ENCODE measurements around the gene EML4.

The EML4 gene

DNA sequence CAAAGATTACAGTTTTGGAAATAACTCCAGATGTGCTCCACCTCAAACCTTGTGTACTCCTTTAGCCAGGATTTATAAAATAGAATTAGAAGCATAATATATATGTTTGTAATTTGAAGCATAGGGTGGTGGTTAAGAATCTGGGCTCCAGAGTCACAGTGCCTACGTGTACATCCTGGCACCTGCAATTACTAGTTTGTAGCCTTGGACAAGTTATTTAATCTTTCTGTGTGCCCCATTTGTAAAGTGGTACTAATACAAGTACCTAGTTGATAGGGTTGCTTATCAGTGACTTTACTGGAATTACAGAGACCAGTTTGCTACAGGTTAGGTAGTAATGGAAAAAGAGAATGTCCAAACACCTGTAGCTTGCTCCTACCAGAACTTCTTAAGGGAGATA is 28.6 kb downstream of the EML4 start:
- DNase-seq: no peak

GRCh38 chr2:42198466-42198865 is 29.3 kb downstream of the EML4 start:
- DNase-seq: no peak

GRCh38 chr2:42199002-42199401 is 29.8 kb downstream of the EML4 start:
- DNase-seq: no peak

GRCh38 chr2:42199626-42200025 is 30.5 kb downstream of the EML4 start:
- DNase-seq: no peak

- DNase-seq: no peak
Measured at GRCh38 chr2:42200926-42201855, 32.0 kb downstream of the EML4 start.

DNA sequence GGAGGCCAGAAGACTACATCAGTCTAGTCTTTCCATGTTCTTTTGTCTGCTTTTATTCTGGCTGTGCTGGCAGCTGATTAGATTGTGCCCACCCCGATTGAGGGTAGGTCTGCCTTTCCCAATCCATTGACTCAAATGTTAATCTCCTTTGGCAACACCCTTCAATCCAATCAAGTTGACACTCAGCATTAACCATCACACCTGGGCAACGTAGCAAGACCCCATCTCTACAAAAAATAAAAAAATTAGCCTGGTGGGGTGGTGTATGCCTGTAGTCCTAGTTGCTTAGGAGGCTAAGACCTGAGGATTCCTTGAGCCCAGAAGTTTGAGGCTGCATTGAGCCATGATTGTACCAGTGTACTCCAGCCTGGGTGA is 33.5 kb downstream of the EML4 start:
- DNase-seq: no peak

DNA sequence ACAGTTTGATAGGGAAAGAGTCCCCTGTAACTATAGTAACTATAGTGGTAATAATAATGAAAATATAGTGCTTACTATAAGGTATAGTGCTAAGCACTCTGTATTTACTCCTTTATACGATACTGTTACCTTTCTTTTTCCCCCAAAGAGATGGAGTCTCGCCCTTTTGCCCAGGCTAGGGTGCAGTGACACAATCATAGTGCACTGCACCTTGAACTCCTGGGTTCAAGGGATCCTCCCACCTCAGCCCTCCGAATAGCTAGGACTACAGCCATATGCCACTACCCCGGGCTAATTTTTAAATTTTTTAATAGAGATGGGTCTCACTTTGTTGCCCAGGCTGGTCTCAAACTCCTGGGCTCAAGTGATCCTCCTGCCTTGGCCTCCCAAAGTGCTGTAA is 34.6 kb downstream of the EML4 start:
- DNase-seq: no peak

DNA sequence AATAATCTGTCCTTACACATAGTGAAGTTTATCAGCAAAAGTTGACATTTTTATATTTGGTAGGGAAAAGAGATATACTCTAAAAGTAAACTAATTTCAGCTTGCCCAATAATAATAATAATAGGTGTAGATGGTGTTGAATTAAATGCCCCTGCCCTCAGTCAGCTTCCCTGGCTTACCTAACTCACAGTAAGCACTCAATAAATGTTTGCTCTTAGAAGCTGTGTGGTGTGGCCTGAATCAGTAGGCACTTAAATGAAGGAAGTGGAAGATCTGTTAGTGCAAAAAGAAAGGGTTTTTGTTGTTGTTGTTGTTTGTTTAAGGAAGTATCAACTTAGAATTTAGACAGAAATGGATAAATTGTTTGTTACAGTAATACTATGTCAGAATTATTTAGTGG is 36.2 kb downstream of the EML4 start:
- DNase-seq: no peak

DNA sequence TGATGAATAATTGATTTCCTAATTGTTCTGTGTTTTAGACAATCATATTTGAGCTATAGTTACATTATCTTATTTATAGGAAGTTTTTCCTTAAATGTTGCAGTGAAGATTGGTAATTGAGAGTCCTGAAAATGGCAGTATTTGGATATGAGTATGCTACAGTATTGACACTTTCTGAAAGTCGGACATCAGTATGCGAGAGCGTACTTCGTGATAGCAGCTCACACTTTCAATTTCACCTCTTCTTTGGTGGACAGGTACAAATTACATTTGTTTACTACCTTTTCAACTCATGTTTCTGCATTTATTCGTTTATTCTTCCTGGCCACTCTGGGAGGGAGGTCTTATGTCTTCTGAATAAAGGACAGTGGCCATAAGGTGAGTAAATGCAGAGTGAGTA is 38.7 kb downstream of the EML4 start:
- DNase-seq: no peak

DNA sequence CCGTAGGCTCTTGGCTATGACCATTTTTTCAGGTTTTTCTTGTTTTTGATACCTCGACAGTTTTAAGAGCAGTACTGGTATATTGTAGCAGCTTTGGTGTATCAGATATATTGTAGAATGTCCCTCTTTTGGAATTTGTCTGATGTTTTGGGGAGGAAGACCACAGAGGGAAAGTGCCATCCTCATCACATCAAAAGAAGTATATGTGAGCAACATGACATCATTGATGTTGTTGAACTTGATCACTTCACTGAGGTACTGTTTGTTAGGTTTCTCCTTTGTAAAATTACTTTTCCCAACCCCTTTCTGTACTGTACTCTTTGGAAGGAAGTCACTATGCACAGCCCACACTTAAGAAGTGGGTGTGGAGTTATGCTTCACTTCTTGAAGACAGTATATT is 41.0 kb downstream of the EML4 start:
- DNase-seq: no peak

- DNase-seq: no peak
Measured at GRCh38 chr2:42211291-42211690, 42.1 kb downstream of the EML4 start.

DNA sequence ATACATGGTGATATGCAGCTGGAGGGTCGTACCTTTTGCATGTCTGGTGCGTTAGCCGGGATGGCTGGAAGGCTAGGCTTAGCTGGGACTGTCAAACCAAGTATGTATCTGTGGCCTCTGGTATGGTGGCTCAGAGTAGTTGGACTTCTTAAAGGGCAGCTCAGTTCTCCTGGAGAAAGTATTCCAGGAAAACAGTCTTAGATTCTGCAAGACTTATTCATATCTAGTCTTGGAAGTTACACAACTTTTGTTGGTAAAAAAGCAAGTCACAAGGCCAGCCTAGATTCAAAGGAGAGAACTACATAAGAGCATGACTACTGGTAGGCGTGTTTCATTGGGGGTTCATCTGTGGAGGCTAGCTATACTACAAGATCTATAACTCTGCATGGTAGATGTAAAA is 45.5 kb downstream of the EML4 start:
- DNase-seq: no peak

GRCh38 chr2:42216694-42217093 is 47.5 kb downstream of the EML4 start:
- DNase-seq: no peak

- no peak for DNase-seq
Measured at GRCh38 chr2:42217307-42217706, 48.2 kb downstream of the EML4 start.

DNA sequence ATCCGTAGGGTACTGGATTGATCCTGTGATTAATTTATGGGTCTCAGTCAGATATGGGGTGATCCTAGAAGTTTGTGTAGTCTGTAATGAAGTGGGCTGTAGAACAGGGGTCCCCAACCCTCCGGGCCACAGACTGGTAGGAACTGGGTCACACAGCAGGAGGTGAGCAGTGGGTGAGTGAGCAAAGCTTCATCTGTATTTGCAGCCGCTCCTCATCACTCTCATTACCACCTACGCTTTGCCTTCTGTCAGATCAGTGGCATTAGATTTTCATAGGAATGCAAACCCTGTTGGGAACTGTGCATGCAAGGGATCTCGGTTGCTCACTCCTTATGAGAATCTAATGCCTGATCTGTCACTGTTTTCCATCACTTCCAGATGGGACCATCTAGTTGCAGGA is 48.8 kb downstream of the EML4 start:
- no peak for DNase-seq

- no peak for DNase-seq
Measured at GRCh38 chr2:42218712-42219111, 49.6 kb downstream of the EML4 start.

DNA sequence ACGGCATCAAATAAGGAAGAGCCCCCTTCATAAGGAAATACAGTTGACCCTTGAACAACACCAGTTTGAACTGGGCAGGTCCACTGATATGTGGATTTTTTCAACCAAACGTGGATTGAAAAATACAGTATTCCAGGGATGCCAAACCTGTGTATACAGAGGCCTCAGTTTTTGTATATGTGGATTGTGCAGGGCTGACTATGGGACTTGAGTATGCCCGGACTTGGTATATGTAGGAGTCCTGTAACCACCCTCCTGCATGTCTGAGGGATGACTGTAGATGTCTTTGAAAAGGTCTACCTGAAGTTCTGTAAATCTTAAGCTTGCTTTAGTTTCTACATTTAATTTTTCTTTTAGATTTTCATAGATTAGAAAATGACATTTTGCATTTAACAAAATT is 50.0 kb downstream of the EML4 start:
- DNase-seq: no peak

DNA sequence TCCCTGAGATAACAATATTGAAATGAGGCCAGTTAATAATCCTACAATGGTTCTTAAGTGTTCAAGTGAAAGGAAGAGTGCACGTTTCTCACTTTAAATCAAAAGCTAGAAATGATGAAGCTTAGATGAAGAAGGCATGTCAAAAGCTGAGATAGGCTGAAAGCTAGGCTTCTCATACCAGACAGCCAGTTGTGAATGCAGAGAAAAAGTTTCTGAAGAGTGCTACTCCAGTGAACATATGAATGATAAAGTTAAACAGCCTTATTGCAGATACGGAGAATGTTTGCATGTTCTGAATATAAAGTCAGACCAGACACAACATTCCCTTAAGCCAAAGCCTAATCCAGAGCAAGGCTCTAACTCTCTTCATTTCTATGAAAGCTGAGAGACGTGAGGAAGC is 51.4 kb downstream of the EML4 start:
- no peak for DNase-seq

- no peak for DNase-seq
Measured at GRCh38 chr2:42223067-42223854, 54.1 kb downstream of the EML4 start.

DNA sequence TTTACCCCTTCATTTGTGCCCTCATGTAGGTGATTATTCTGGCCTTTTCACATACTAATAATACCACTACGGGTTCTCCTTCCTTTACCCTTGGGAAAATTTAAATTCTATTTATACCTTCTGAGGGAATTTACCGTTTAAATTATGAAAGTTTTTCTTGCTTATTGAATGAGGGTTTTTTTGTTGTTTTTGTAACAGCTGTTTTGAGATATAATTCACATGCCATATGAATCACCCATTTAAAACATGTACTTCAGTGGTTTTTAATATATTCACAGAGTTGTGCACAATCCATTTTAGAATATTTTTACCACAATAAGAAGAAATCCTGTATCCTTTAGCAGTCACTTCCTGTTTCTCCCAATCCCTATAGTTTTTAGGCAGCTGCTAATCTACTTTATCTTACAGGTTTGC is 54.7 kb downstream of the EML4 start:
- no peak for DNase-seq

- no peak for DNase-seq
Measured at GRCh38 chr2:42224422-42225067, 55.4 kb downstream of the EML4 start.

DNA sequence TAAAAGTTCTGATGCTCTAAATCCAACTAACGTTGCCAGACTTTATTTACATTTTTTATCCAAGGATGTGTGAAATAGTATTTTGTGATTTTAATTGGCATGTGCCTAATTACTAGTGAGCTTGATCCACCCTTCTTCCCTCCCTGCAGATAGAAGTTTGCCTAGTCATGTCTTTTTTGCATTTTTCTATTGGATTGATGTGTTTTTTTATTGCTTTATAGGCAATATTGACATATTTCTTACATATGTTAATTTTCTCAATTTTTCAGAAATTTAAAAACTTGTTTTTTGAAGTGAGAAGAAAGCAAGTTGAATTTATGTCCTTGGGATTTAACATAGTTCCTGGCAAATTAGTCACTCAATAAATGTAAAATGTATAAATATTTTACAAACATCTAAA is 56.4 kb downstream of the EML4 start:
- DNase-seq: no peak

- no peak for DNase-seq
Measured at GRCh38 chr2:42227491-42227890, 58.3 kb downstream of the EML4 start.

DNA sequence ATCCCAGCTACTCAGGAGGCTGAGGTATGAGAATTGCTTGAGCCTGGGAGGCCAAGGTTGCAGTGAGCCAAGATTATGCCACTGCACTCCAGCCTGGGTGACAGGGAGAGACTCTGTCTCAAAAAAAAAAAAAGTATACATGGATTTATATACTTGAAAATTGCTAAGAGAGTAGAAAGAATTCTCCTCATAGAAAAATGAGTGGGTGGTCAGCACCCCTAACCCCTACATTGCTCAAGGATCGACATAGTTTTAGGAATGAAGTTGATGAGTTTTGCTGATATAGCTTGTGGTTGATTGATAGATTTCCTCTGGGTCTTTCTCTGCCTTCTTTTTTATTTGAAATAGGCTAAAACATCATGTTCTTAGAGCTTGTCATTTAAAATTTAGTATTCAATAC is 58.9 kb downstream of the EML4 start:
- DNase-seq: no peak
